22Rv1 (cell line): Measurements from ENCODE around the gene AFAP1L2.

ENCODE experiments used
- H3K27ac ChIP-seq: fragments of 450-650 bp; 2 replicates; pipeline ENCODE4 v1.5.1; 2017
- ZFX ChIP-seq: fragments of 450-650 bp; IDR thresholded peaks from 2 replicates; pipeline ENCODE4 v1.6.1; 2017; ENCODE audit warnings: antibody characterized with exemption, borderline replicate concordance
- TF ChIP-seq, protein P1 (sequence below): fragments of 450-650 bp; IDR thresholded peaks from 2 replicates; pipeline ENCODE4 v1.5.1; 2017; ENCODE audit warnings: mild to moderate bottlenecking

Gene AFAP1L2

DNA sequence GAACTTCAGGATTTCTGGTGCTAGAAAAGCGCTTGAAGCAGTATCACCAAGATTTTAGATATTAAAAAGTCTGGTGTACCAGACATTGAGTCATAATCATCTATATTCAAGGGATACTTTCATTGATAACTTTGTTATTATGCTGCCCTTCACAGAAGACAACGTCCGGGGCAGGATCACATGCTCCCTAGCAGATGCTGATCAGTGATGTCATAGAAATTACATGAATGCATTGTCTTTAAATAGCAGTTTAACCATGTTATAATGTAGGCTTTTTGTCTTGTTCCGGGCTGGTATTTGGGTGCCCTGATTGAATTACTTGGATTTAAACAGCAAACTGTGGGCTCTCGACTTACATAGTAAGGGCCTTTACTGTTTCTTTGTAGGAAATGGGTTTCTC lies 111.2 kb downstream of the AFAP1L2 start:
- H3K27ac ChIP-seq, result no peak overlapping the region
- no peak for TF ChIP-seq ZFX
- TF ChIP-seq, protein P1, sequence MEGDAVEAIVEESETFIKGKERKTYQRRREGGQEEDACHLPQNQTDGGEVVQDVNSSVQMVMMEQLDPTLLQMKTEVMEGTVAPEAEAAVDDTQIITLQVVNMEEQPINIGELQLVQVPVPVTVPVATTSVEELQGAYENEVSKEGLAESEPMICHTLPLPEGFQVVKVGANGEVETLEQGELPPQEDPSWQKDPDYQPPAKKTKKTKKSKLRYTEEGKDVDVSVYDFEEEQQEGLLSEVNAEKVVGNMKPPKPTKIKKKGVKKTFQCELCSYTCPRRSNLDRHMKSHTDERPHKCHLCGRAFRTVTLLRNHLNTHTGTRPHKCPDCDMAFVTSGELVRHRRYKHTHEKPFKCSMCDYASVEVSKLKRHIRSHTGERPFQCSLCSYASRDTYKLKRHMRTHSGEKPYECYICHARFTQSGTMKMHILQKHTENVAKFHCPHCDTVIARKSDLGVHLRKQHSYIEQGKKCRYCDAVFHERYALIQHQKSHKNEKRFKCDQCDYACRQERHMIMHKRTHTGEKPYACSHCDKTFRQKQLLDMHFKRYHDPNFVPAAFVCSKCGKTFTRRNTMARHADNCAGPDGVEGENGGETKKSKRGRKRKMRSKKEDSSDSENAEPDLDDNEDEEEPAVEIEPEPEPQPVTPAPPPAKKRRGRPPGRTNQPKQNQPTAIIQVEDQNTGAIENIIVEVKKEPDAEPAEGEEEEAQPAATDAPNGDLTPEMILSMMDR, result no peak

DNA sequence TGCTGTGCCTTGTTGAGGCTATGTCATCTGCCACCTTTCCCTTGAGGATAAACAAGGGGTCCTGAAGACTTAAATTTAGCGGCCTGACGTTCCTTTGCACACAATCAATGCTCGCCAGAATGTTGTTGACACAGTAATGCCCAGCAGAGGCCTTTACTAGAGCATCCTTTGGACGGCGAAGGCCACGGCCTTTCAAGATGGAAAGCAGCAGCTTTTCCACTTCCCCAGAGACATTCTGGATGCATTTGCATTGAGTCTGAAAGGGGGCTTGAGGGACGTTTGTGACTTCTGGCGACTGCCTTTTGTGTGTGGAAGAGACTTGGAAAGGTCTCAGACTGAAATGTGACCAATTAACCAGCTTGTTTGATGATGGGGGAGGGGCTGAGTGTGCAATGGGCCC lies 112.8 kb downstream of the AFAP1L2 start:
- no peak overlapping the region for H3K27ac ChIP-seq
- TF ChIP-seq, protein P1, result no peak
- no peak for TF ChIP-seq ZFX

DNA sequence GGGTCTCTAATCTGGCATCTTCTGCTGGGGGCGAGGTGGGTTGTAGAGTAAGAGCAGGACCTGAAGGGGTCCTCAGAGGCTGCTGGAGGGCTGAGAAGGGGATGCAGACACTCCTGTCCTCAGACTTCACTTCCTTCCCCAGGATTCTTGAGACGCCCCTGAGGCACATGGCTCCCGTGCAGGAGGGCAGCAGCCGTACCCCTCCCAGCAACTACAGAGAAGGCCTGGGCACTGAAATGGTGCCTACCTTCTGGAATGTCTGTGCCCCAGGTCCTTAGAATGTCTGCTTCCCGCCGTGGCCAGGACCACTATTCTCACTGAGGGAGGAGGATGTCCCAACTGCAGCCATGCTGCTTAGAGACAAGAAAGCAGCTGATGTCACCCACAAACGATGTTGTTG lies 113.2 kb downstream of the AFAP1L2 start:
- H3K27ac ChIP-seq, result no peak overlapping the region
- no peak for TF ChIP-seq ZFX
- TF ChIP-seq, protein P1, result no peak

DNA sequence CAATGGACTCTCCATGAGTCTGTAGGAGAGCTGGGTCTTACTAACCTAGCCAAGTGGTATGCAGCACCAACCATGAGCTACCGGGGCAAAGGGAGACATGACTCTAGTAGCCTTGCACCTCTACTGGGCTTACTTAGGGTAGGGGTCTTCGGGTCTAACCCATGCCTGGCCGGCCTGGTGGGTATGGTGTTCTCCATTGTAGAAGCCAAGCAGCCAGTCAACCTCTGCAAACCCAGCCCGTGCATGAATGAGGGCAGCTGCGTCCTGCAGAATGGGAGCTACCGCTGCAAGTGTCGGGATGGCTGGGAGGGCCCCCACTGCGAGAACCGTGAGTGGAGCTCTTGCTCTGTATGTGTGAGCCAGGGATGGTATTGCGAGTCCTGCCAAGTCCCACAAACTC lies 114.3 kb downstream of the AFAP1L2 start:
- no peak overlapping the region for H3K27ac ChIP-seq
- TF ChIP-seq ZFX, result no peak
- TF ChIP-seq, protein P1, result no peak

DNA sequence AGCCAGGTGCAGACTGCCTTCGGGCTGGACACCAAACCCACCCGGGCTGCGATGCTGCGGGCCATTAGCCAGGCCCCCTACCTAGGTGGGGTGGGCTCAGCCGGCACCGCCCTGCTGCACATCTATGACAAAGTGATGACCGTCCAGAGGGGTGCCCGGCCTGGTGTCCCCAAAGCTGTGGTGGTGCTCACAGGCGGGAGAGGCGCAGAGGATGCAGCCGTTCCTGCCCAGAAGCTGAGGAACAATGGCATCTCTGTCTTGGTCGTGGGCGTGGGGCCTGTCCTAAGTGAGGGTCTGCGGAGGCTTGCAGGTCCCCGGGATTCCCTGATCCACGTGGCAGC lies 115.2 kb downstream of the AFAP1L2 start:
- TF ChIP-seq, protein P1, result no peak
- no peak for TF ChIP-seq ZFX
- no peak overlapping the region for H3K27ac ChIP-seq

DNA sequence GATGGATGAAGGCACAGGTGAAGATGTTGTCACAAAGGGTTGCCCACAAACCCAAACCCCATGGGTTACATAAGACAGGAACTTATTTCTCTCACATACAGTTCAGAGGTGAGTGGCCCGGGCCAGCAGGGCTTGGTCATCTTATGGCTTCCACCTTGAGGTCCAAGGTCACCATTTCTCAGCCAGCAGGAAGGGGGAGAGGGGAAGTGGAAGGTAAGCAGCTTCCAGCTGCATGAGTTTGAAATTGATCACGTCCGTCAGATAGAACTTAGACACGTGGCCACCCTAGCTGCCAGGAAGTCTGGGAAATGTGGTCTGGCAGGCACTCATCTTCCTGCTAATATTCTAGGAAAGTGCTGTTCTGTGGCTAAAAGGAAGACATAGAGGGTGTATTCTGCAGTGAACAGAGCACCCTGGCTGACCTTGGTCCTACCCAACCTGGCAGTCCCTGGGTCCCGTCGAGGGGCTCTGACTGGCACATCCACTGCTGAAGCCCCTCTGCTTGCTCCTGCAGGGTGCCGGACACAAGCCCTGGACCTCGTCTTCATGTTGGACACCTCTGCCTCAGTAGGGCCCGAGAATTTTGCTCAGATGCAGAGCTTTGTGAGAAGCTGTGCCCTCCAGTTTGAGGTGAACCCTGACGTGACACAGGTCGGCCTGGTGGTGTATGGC lies 115.7 kb downstream of the AFAP1L2 start:
- TF ChIP-seq, protein P1, result no peak
- TF ChIP-seq ZFX, result no peak
- no peak overlapping the region for H3K27ac ChIP-seq

DNA sequence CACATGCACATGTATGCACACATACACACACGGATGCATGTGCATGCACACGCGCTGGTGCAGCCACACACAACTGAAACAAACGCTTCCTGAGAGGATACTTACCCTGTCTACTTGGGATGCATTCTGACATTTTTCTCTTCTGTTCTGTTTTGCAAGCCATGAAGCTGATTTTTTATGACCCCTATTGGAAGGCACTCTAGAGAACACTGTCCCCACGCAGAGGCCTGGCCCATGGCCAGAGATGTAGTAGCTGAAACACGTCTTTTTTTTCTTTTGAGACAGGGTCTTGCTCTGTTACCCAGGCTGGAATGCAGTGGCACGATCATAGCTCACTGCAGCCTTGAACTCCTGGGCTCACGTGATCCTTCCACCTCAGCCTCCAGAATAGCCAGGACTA lies 117.4 kb downstream of the AFAP1L2 start:
- no peak for TF ChIP-seq ZFX
- TF ChIP-seq, protein P1, result no peak
- no peak overlapping the region for H3K27ac ChIP-seq
